GM19025 (cell line): ENCODE data around the gene GUCY1A1.

Source experiments
- ATAC-seq: cut with Tn5 transposase; IDR thresholded peaks from one replicate; pipeline ENCODE4 v1.9.1; 2021; ENCODE audit warnings: mild to moderate bottlenecking, low read depth, moderate library complexity; ENCODE audit not compliant: unreplicated experiment

Gene GUCY1A1

GRCh38 chr4:155658681-155659064, 8.0 kb upstream of the GUCY1A1 start:
- ATAC-seq = no peak

DNA sequence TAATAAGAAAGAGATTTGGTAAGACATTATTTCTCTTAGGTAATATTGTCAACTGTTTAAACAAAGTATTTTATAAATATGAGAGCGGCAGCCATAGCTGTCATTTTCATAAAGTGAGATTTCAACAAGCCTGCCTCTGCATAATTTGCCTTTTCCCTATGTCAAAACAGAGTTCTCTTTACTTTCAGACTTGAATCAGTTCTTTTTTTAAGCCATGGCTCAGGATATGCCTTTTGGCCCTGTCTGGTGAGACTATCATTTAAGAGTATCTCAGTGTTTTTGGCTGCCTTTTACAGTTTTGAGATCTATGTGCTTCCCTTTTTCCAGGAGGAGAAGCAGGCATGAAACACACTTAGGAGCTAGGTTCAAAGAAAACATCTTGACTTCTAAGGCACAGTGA, 7.5 kb upstream of the GUCY1A1 start:
- ATAC-seq = no peak

- ATAC-seq = no peak
Measured at GRCh38 chr4:155660436-155660835, 6.2 kb upstream of the GUCY1A1 start.

- no peak for ATAC-seq
Measured at GRCh38 chr4:155665054-155665453, 1.6 kb upstream of the GUCY1A1 start.

- peak; percentile 48 for ATAC-seq
Measured at GRCh38 chr4:155667222-155667567, 547 bp downstream of the GUCY1A1 start.

DNA sequence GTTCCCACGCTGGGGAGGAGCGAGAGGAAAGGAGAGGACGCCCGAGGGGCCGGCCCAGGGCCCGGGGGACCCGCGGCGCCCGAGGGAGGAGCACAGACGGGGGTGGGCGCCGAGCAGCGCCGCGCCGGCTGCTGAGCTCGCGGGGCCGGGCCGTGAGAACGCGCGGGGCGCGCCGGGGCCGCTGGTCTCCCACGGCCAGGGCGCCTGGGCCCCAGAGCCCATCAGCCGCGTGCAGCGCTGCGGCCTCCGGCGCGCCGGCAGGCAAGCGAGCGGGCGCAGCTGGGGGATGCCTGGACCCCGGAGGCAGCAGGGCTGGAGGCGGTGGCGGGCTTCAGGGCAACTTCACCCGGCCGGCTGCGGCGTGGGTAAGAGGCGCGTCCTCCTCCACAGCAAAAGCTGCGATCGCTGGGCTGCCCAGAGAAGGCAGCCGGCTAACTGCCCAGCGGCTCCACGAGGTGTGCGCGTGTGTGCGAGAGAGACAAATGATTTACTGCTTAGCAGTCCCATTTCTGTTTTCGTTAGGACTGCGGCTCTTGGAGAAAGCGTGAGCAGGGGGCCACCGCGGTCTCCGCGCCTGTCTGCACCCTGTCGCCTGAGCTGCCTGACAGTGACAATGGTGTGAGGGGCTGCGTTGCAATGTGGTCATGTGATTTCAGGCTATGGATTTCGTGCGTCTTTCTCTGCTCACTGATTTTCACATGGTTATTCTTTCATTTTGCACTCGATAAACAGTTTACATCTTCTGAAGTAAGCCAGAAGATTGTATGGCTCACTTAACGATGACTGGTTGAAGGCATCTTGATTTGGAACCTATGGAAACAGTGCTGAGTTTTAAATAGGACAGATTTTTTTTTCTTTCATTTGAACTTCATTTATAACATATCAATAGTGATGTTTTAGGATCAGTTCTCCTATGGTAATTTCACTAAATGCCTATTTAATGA, 1.2 kb downstream of the GUCY1A1 start:
- peak; percentile 48 for ATAC-seq

GRCh38 chr4:155668707-155669220, 2.1 kb downstream of the GUCY1A1 start:
- ATAC-seq = no peak

GRCh38 chr4:155672342-155672741, 5.7 kb downstream of the GUCY1A1 start:
- ATAC-seq = no peak

GRCh38 chr4:155673453-155673979, 6.9 kb downstream of the GUCY1A1 start:
- ATAC-seq = no peak

DNA sequence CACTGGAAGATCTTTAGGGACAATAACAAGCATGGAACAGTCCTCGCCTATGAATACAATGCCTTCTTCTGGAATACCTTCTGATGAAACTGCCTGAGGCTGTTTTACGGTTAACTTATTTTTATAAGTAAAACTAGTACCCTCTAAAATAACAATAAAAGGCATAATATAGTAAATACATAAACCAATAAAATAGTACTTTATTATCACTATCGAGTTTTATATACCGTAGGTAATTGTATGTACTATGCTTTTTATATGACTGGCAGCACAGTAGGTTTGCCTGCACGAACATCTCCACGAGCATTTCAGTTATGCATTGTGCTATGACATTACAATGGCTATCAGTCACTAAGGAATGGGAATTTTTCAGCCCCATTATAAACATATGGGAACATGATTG, 8.0 kb downstream of the GUCY1A1 start:
- no peak for ATAC-seq

GRCh38 chr4:155675709-155676429, 9.2 kb downstream of the GUCY1A1 start:
- ATAC-seq = peak; percentile 85

- ATAC-seq = no peak
Measured at GRCh38 chr4:155676430-155676825, 9.8 kb downstream of the GUCY1A1 start.

DNA sequence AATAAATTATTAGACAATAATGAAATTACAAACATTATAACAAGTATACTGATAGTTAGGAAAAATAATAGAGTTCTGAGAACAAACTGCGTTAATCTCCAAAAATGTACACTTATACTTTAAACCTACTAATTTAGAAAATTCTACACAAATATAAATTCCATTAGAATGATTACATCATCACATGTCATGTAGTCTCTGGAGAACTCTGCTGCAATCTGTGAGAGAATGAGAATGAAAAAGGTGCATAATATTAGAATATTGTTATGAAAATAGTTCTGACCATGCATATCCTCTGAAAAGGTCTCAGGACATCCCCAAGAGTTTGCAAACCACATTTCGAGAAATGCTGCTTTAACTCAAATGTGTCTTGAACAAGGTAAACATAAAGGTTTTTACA, 11.4 kb downstream of the GUCY1A1 start:
- ATAC-seq = no peak

GRCh38 chr4:155679343-155679742, 12.7 kb downstream of the GUCY1A1 start:
- no peak for ATAC-seq

- no peak for ATAC-seq
Measured at GRCh38 chr4:155681886-155682285, 15.2 kb downstream of the GUCY1A1 start.

- no peak for ATAC-seq
Measured at GRCh38 chr4:155684423-155684822, 17.8 kb downstream of the GUCY1A1 start.

- ATAC-seq = no peak
Measured at GRCh38 chr4:155684892-155685541, 18.4 kb downstream of the GUCY1A1 start.

GRCh38 chr4:155687380-155687982, 20.8 kb downstream of the GUCY1A1 start:
- no peak for ATAC-seq

DNA sequence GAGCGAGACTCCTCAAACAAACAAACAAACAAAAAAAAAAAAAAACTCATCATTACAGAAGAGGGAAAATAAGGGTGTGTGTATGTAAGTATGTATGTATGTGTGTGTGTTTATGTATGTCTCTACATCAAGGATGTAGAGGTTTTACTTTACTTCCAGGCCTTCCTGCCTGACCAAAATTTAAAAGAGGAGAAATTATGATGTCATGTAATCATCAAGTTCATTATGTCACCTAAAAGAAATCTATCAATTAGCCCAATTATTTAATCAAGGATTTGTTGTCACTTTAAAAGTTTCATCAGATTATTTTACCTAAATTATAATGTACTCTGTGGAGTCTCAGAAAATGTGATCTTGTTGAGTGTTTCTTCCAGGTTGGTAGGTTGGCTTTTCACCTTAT, 21.6 kb downstream of the GUCY1A1 start:
- no peak for ATAC-seq

GRCh38 chr4:155688860-155689259, 22.2 kb downstream of the GUCY1A1 start:
- no peak for ATAC-seq
